NCI-H2171 treated with DMSO at 0.1 percent for 48 hours (cell line): Measurements from ENCODE around the gene ZFYVE26.
"Not testable (repeated sequence)": the region's sequence is repeated elsewhere in the genome, so short reads cannot be mapped to it uniquely, and the experiment has no call there.

ENCODE experiments used
- DNase-seq: peaks from one replicate; lab custom pipeline; 2025; lab: John Stamatoyannopoulos, UW

The ZFYVE26 gene

DNA sequence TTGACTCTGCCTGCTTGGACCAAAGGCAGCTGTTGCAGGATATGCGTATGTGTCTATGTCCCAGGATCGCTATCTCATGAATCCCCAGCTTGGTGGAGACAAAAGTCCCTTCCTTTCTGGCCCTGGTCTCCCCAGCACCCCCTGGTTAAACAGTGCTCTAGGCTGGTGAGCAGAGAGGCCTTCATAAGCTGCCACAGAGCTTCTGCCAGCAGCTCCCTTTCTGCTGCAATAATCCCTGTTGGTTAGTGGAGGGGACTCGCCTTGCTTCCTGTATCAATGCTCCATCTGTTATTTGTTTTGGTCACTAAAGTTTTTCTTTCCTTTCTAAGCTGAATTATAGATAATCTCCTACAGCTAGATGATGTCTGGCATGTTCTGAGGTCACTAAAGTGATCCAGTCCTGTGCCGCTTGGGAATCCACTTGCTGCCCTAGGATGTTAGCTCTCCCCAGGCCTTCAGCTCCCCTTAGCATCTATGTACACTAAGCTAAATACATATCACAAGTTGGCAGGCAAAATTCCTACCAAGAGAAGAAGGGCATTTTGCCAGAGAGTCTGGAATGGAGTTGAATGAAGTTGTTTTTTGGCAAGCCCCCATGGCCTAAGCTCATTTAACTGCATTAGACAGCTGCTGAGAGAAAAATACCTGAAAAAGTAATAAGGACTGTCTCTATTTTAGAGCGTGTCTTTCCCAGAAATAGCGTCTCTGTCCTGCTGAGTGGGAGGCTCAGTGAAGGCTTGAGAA, 66.9 kb downstream of the ZFYVE26 start:
- no peak for DNase-seq

DNA sequence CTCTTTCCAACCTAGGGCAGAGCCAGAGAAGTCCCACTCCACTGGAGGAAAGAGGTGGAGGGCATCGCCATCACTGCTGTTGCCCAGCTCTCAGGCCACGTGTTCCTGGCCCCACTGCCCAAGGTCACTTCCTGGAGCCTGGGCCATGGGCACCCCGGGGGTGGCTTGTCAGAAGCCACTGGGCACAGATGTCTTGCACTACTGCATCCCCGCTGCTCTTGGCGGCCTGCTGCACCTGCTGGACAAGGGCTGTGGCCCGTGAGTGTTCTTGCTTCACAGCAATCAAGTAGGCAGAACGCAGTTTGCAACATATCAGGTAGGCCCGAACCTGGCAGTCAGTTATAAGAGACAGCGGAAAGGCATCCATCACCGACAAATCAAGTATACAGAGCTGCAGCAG, 68.1 kb downstream of the ZFYVE26 start:
- DNase-seq, result no peak

DNA sequence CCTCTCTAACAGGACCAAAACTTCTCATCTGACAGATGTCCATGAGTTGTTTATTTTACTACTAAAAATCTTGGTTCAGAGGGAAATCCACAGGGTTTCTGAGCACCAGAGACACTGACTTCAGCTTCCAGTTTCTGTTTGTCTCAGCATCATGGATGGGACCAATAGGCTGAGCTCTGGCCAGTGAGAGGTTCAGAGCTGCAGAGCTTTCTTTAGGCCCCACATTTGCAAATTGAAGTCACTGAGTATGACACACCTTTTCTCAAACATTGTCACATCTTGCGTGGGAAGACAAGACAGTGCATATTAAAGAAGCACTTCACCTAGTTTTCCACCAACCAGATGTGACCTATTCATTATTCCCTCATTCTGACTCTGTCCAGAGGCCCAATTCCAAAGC, 69.5 kb downstream of the ZFYVE26 start:
- no peak for DNase-seq

DNA sequence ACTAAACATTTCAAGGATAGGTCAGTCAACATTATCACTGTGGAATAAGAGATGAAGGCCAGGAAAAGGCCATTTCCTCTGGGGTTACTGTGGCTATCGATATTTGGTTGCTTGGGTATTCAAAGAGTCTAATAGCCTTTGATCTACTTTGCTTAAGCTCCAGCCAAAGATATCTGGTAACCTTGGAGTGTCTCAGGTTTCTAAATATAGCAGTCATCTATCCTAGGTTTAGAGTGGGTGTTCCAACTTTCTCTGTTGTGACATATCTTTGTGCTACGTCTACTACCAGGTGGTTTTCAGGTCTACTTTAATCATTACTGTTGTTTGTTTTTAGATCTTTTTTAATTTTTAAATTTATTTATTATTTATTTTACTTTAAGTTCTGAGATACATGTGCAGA, 72.3 kb downstream of the ZFYVE26 start:
- no peak for DNase-seq

DNA sequence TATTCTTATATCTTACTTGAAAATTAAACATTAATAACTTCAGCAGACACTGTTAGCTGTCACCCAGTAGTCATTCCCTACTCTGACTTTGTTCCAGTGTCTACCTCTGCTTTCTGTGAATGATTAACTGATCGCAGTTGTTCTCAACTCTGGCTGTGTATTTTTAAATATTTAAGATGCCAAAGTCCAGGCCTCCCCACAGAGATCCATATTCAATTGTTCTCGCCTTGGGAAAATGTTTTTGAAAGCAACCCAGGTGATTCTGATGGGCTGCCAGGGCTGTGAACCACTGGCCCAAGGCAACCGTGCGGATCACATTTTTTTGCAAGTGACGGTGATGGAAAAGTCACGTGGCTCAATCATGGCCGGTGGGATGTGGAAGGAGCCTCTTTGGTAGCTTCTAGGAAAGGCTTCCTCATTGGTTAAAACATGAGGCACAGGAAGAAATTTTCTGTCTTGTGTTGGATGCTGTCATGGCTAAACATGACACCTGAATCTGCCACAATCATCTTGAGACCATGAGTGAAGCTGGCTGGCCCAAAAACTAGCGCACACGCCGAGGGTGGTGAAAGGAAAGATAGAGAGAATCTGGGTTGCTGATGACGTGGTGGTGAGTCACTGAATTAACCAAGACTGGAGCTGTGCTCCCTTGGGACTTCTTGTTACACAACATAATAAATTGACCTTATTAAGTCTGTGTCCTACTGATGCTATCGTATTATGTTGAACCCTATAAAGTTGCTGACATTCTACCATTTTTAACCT, 77.5 kb downstream of the ZFYVE26 start:
- DNase-seq, result peak; percentile 10

DNA sequence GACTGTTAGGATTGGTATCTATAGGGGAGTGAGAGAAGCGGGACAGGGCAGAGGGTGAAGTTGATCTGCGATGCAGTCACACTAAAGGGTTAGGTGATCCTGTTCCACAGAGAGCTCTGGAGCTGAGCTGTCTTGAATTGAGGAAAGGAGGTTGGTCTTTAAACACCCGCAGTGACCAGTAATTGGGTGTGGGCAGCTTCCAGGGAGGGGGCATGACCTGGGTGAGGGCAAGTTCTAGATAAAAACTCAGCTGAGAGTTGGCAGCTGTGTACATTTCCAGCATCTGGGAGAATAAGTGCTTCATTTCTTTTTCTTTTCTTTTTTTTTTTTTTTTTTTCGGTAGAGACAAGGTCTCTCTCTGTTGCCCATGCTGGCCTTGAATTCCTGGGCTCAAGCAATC, 79.6 kb downstream of the ZFYVE26 start:
- no peak for DNase-seq

DNA sequence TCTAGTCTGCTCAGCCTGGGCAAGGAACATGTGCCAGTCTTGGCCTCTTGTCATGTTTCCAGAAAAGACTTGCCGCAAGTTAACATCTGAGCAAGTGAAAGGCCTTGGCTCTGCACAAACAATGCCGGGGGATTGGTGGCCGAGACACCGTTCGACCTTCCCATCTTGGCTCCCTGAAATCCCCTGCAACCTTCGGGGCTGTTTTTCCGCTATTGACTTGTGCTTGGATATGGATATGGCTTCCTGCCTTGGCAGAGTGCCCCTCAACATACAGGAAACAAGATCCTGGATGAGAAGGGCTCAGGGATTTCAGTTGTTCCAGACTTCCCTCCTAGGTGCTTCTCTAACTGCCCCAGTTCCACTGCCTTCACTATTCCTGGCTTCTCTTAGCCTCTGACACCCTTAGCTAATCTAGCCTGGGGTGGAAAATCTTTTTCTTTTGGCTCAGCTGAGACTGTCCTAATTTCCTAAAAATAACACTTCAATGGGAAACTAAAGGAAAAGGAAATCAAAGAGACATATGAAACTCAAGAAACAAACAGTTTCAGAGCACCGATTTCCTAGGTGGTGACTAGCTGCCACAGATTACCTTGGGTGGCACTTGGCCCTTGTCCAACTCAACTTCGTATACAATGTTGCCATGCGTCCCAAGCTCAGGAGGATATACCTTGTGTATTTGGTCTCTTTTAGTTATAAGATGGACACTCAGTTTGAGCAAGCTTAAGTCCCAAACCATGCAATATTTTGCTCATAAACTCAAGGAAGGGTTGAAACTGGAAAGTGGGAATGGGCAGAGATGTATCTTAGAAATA, 80.8 kb downstream of the ZFYVE26 start:
- no peak for DNase-seq

DNA sequence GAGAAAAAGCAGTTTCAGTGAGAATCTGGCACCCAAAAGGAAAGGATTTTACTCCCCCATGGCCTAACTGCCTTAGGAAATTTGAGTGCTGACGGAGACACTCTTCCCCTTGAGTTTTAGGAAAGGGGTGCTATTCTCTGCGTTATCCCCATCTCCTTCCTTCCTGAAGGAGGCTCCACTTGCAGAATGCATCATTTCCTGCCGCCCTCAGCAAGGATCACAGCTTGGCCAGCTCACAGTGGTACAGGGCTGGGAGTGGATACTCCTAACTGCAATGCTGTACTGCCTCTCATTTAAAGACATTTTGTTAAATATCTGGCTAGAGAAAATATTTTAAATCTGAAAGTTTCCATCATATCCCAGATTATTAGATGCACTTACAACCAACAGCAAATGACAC, 81.7 kb downstream of the ZFYVE26 start:
- DNase-seq, result no peak

DNA sequence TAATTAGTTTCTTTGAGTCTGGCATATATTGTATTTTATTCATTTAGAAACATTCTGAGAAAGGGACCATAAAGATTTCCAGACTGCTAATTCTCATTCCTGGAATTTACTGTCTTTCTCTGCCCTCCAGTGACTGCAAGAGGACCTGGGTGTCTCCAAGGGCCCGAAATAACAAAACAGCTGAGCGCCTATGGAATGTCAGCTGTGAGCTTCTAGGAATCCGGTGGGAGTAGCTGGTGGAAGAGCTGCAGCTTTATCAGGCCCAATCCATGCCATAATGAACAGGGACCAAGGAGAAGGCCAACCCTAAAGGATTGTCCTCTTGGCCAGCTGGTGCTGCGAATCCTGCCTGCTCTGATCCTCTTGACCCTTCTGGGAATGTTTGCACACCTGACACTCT, 82.8 kb downstream of the ZFYVE26 start:
- no peak for DNase-seq

DNA sequence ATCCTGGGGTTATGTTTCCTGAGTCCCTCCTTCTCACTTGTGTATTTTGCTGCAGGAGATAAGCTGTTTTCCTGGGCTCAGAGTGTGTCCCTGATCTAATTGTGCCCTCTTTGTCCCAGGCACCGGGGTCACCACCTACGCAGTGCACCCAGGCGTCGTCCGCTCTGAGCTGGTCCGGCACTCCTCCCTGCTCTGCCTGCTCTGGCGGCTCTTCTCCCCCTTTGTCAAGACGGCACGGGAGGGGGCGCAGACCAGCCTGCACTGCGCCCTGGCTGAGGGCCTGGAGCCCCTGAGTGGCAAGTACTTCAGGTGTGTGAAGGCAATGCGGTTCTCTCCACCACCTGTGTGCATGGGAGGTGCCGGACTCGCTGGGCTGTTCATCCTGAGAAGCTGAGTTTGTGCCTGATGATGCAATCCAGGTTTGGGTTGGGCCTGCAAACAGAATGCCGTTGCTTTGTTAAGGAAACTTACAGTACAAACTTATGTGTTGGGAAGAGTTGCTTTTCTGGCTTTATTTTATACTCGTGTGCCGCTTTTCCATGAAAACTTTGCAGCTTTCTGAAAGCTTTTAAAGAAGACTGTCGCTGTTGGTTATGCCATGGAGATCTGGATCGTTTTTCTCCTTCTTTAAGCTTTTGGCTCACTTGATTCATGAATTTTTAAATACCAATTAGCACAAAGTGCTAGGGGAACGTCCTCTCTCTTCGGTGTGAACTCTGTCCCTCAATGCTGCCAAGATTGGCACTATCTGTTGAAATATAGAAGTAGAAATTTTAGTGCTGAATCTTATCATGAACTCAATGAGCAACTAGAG, 87.1 kb downstream of the ZFYVE26 start:
- no peak for DNase-seq

DNA sequence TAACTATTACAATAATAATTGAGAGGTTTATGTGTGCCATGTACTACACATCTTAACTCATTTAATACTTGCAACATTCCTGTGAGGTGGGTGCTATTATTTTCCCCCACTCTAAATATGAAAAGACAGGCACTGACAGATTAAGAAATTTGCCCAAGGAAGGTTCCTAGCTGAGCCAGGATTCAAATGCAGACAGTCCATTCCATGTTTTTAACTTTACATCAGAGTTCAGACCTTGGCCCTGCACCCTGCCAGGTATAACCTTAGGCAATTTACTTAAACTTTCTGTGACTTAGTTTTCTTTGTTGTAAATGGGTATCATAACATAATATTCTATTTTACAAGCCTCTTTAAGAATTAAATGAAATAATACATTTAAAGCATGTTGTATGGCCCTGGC, 88.1 kb downstream of the ZFYVE26 start:
- DNase-seq, result no peak

DNA sequence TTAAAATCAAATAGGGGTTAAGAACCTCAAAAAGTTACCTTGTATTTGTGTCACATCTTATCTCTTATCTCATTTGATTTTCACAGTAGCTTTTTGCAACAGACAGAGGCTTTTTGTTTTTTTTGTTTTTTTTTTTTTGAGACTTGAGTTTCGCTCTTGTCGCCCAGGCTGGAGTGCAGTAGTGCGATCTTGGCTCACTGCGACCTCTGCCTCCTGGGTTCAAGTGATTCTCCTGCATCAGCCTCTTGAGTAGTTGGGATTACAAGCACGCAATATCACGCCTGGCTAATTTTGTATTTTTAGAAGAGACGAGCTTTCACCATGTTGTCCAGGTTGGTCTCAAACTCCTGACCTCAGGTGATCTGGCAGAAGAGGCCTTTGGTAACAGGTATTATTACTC, 89.0 kb downstream of the ZFYVE26 start:
- DNase-seq, result no peak

DNA sequence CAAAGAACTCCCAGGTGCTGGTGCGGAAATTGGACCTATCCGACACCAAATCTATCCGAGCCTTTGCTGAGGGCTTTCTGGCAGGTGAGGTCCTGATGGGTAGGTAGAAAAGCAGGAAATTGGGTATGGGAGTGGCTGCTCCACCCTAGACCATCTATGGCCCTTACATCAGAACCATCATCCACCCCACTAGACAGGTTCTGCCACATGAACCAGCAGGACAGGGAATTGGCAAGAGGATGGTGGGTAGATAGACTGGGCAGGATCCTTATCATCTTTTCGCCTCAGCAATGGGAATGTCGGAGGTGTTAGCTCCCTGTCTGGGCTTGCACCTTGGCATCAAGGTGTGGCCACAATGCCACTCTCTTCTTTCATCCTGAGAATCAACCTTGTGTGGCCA, 91.2 kb downstream of the ZFYVE26 start:
- DNase-seq, result no peak

DNA sequence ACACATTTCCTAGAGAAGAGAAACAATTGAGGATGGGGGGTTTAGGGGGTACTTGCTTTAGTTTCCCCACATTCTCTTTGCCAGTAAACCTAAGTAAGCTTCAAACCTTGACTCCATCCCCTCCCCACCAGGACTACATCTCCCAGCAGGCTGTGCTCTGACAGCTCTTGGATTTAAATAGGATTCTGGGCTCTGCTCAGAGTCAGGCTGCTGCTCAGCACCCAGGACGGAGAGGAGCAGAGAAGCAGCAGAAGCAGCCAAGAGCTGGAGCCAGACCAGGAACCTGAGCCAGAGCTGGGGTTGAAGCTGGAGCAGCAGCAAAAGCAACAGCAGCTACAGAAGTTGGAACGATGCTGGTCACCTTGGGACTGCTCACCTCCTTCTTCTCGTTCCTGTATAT, 94.1 kb downstream of the ZFYVE26 start:
- peak; percentile 11 for DNase-seq

DNA sequence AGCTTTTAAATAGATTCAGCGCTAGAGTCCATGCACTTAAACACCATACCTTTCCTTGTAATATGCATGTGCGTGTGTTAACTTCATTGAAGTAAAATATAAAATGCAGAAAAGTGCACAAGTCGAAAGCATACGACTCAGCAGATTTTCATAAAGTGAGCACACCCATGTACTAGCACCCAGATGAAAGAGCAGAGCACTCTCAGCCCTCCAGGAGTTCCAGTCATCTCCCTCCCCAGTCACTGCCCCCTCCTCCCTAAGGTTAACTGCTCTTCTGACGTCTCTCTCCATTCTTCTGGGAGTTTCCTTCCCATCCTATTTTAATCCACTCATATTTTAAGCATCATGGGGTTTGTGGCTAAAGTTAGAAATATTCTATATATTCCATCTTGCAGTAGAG, 94.5 kb downstream of the ZFYVE26 start:
- no peak for DNase-seq

DNA sequence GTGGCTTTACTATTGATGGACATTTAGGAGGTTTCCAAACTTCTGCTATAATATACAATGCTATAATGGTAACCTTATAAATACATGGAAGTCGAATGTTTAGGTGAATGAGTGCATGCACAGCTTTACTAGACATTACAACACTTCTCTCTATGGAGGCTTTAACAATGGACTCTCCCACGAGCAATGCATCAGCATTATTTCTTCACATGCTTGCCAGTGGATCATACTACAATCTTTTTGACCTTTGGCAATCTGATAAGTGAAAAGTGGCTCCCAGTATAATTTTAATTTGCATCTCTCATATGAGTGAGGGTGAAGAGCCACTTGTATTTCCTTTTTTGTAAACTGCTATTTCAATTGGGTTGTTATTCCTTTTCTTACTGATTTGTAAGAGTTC, 96.5 kb downstream of the ZFYVE26 start:
- no peak for DNase-seq

DNA sequence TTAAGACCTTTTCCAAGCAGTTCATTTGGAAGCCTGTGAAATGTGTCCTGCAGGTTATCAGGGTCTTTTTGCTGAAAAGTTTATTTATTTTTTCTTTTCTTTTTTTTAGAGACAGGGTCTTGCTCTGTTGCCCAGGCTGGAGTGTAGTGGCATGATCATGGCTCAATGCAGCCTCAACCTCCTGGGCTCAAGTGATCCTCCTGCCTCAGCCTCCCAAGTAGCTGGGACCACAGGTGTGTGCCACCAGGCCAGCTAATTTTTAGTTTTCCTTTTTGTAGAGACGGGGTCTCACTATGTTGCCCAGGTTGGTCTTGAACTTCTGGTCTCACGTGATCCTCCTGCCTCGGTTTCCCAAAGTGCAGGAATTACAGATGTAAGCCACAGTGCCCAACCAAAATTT, 97.0 kb downstream of the ZFYVE26 start:
- not testable (repeated sequence) for DNase-seq

DNA sequence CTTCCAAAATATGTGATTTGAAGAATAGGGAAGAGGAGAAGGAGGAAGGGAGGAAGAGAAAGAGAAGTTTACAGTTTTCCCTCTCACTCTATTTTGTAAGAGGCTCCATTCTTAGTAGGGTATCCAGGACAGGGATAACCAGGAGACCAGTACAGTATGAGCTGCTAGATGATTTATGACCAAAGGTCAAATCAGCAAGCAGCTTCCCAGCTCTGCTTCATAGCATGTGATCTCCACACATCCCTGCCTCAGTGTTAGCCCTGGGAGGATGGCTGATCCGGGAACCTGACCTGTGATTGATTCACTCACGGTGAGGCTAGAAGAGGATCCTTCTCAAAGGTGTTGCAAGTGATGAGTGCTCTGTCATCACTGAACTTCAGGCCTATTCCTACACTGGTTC, 98.1 kb downstream of the ZFYVE26 start:
- no peak for DNase-seq

DNA sequence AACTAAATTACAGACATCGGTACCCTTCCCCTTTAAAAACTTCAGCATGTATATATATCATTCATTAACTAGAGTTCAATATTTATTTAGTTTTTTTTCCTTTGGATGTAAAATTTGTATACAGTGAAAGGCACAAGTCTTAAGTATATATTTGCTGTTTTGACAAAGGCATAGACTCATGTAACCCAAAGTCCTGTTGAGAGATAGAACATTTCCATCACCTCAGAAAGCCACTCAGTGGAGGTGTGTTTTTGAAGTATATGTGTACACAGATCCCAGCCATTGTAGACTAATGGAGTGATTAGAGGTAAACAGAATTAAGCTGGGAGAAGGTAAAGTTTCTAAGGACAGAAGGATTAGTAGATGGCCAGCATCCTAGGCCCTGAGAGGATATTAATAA, 99.3 kb downstream of the ZFYVE26 start:
- DNase-seq, result no peak

DNA sequence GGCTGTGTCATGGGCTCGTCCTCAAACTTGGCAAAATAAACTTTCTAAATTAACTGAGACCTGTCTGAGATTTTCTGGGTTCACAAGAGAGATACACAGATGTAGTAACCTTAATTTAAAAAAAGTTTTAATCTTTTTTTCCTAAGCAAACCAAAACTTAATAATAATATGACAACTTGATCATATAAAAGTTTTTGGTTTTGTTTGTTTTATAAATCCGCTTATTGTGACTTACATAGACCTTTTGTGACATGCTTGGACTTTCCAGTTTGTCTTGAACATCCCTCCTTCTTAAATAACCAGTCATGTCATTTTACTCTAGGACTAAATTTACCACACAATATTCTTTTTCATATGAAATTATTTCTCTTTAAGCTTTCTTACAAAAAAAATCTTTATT, 106.2 kb downstream of the ZFYVE26 start:
- peak; percentile 35 for DNase-seq

DNA sequence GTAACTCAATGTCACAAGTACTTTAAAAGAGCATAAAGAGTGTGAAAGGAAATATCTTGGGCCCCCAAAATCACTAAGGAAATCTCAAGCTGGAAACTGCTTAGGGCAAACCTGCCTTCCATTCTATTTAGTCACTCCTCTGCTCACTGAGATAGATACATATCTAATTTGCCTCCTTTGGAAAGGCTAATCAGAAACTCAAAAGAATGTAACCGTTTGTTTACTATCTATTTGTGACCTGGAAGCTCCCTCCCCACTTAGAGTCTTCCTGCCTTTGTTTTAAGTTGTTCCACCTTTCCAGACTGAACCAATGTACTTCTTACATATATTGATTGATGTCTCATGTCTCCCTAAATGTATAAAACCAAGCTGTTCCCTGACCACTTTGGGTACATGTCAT, 106.6 kb downstream of the ZFYVE26 start:
- DNase-seq, result not testable (repeated sequence)

DNA sequence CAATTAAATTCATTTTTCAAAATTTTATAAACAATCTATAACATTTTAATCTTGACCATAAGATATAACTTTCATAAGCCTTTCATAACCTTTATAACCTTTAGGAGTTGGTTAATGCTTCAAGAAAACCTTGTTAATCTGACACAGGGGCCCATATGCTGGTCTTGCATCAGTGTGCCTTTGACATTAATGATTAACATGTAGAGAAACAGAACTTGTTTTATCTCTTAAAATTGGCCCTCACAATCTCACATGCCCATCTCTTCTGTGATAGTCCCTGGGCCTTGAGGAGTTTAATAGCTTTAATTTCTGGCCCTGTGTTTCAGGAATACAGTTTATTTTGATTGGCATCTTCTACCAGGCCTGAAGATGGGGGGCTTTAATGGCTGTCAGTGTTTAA, 107.0 kb downstream of the ZFYVE26 start:
- not testable (repeated sequence) for DNase-seq
